OCI-LY3 (cell line): ENCODE data around the gene PODNL1.

Experiments used
- H2AFZ ChIP-seq: fragments of 200-600, 300-600 bp; shearing (Covaris generic); 2 replicates; pipeline ENCODE4 v1.6.0; 2014; ENCODE audit warnings: antibody characterized with exemption, low read depth, low read length
- H3K27ac ChIP-seq: fragments of 200-600, 300-600 bp; sonication (generic); 2 replicates; pipeline ENCODE4 v1.5.1; 2014; ENCODE audit warnings: mild to moderate bottlenecking, low read length, moderate library complexity, mixed read lengths
- H3K27me3 ChIP-seq: fragments of 200-600, 300-600 bp; sonication (generic); 2 replicates; pipeline ENCODE4 v1.6.1; 2014; ENCODE audit warnings: low read depth, low read length, mixed read lengths
- H3K36me3 ChIP-seq: fragments of 200-600, 300-600 bp; sonication (generic); replicated peaks from 2 replicates; pipeline ENCODE3; 2014; ENCODE audit warnings: low read depth, low read length, mixed read lengths
- H3K4me1 ChIP-seq: fragments of 300-600, 200-600 bp; sonication (generic); 2 replicates; pipeline ENCODE4 v1.6.1; 2014; ENCODE audit warnings: low read length, mixed read lengths
- H3K4me2 ChIP-seq: fragments of 200-600, 300-600 bp; sonication (generic); 2 replicates; pipeline ENCODE4 v1.6.1; 2014; ENCODE audit warnings: low read length, mixed read lengths
- H3K4me3 ChIP-seq: fragments of 300-600, 200-600 bp; sonication (generic); 2 replicates; pipeline ENCODE4 v1.5.1; 2014; ENCODE audit warnings: antibody characterized with exemption, mild to moderate bottlenecking, low read length, moderate library complexity
- H3K79me2 ChIP-seq: fragments of 300-600, 200-600 bp; shearing (Covaris generic); 2 replicates; pipeline ENCODE4 v1.6.1; 2014; ENCODE audit warnings: mild to moderate bottlenecking, low read length, mixed read lengths
- H3K9ac ChIP-seq: fragments of 300-600, 200-600 bp; shearing (Covaris generic); 2 replicates; pipeline ENCODE4 v1.6.0; 2014; ENCODE audit warnings: mild to moderate bottlenecking, low read length, moderate library complexity
- H3K9me3 ChIP-seq: fragments of 200-600, 300-600 bp; shearing (Covaris generic); 2 replicates; pipeline ENCODE4 v1.6.1; 2014; ENCODE audit warnings: low read length, mixed read lengths; ENCODE audit not compliant: insufficient read depth
- H4K20me1 ChIP-seq: fragments of 200-600, 300-600 bp; sonication (generic); 2 replicates; pipeline ENCODE4 v1.6.1; 2016; ENCODE audit warnings: low read length, mixed read lengths; ENCODE audit not compliant: insufficient read depth
- CTCF ChIP-seq: fragments of 200-600, 300-600 bp; sonication (generic); IDR thresholded peaks from 2 replicates; pipeline ENCODE4 v1.5.1; 2014; ENCODE audit warnings: antibody characterized with exemption, low read length, low read depth
- EZH2phosphoT487 ChIP-seq: fragments of 200-600 bp; shearing (Covaris generic); IDR thresholded peaks from 2 replicates; pipeline ENCODE4 v1.6.1; 2018; ENCODE audit warnings: antibody characterized with exemption, mixed run types, low read depth

Gene PODNL1

DNA sequence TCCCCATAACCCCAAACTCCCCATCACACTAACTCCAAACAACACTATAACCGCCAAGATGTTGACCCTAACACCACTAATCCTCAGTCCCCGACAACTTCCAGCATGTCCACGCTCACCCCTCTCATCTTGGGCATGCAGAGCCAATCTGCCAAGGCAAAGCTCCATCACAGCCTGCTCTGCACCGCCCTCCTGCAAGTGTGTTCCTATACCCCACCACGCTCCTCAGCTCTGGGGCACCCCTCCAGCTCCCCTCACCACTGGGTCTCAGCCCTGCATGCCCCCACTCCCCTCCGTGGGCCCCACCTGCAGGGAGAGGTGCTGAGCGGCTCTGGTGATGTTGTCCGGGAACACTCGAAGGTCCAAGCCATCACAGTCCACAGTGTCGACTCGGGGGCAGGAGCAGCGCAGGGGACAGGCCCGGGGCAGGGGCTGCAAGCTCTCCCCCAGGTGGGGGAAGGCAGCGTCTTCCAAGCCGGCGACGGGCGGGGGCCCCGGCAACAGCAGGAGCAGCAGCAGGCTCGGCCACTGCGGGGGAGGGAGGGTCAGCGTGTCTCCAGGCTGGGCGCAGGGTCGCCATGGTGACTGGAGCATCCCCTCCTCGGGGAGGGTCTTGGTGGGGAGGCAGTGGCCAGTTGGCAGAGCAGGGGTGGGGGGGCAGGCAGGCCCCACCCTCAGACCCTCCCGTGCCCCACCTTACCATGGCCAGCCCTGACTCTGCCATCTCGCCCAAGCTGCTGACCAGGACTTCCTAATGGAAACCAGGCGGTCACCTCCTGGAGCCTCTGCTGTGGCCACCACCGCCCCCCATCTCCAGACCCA, 527 bp downstream of the PODNL1 start:
- Histone ChIP-seq H3K4me3 (no peak overlapping the region), H3K36me3 (no peaks in the 10 kb centered on the region), H3K4me2 (no peak overlapping the region), H2AFZ (no peak overlapping the region), H4K20me1 (no peaks in the 10 kb centered on the region), H3K9ac (no peak overlapping the region), H3K9me3 (no peaks in the 10 kb centered on the region), H3K27ac (no peak overlapping the region), H3K79me2 (no peaks in the 10 kb centered on the region), H3K27me3 (no peaks in the 10 kb centered on the region), H3K4me1 (no peaks in the 10 kb centered on the region)
- no peak for TF ChIP-seq EZH2phosphoT487
- no peak for TF ChIP-seq CTCF

GRCh38 chr19:13935765-13936510, 2.3 kb downstream of the PODNL1 start:
- no peak for TF ChIP-seq CTCF
- no peaks in the 10 kb centered on the region for H3K9me3 ChIP-seq
- H3K4me1 ChIP-seq: no peaks in the 10 kb centered on the region
- H3K27ac ChIP-seq: no peak overlapping the region
- H3K36me3 ChIP-seq: no peaks in the 10 kb centered on the region
- no peak overlapping the region for H3K4me3 ChIP-seq
- H3K9ac ChIP-seq: no peak overlapping the region
- no peaks in the 10 kb centered on the region for H3K27me3 ChIP-seq
- no peak overlapping the region for H2AFZ ChIP-seq
- H3K79me2 ChIP-seq: no peaks in the 10 kb centered on the region
- no peak overlapping the region for H3K4me2 ChIP-seq
- H4K20me1 ChIP-seq: no peaks in the 10 kb centered on the region

GRCh38 chr19:13934785-13935109, 3.5 kb downstream of the PODNL1 start:
- H2AFZ ChIP-seq: no peak overlapping the region
- H3K27me3 ChIP-seq: no peaks in the 10 kb centered on the region
- no peak overlapping the region for H3K4me3 ChIP-seq
- H3K9ac ChIP-seq: no peak overlapping the region
- H3K27ac ChIP-seq: no peak overlapping the region
- no peaks in the 10 kb centered on the region for H3K36me3 ChIP-seq
- H4K20me1 ChIP-seq: no peaks in the 10 kb centered on the region
- H3K4me1 ChIP-seq: no peaks in the 10 kb centered on the region
- no peak for TF ChIP-seq CTCF
- TF ChIP-seq EZH2phosphoT487: no peak
- H3K9me3 ChIP-seq: no peaks in the 10 kb centered on the region
- H3K79me2 ChIP-seq: no peaks in the 10 kb centered on the region
- no peak overlapping the region for H3K4me2 ChIP-seq

GRCh38 chr19:13932911-13933393, 5.3 kb downstream of the PODNL1 start:
- H3K4me3 ChIP-seq: no peak overlapping the region
- H4K20me1 ChIP-seq: no peaks in the 10 kb centered on the region
- no peak overlapping the region for H3K4me2 ChIP-seq
- H3K27me3 ChIP-seq: no peaks in the 10 kb centered on the region
- TF ChIP-seq EZH2phosphoT487 (no peak), CTCF (no peak)
- H3K27ac ChIP-seq: no peak overlapping the region
- H3K79me2 ChIP-seq: no peaks in the 10 kb centered on the region
- H3K36me3 ChIP-seq: no peaks in the 10 kb centered on the region
- H3K9ac ChIP-seq: no peak overlapping the region
- H3K9me3 ChIP-seq: no peaks in the 10 kb centered on the region
- H2AFZ ChIP-seq: no peak overlapping the region
- no peaks in the 10 kb centered on the region for H3K4me1 ChIP-seq
